Measurements from ENCODE around the gene SPTLC2.

DNA sequence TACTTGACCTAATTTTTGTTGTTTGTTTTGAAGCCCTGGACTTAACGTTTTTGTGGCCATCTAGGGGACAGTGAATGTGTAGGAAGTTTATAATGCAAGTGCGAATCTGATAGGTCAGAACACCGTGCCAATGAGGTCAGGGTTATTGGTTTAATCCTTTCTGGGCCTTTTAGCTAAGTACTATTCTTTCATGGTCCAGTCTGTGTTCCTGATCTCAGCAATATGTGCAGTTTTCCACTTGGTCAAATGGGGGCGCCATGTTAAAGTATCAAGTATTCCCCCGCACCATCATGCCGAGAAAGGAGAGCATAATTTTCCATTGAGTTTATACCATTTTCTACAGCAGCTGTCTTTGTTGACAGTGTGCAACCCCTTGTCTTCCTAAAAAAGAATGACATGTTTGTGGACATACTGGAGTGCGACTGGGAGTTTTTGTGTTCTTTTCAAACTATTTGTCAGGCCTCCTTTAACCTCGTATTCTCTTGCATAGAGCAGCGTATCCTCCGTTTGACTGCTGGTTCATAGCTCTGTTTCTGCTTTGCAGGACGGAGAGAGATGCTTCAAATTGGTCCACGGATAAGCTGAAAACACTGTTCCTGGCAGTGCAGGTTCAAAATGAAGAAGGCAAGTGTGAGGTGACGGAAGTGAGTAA lies 157.2 kb downstream of the SPTLC2 start:
- no peak for TF ChIP-seq HNF4G (IDR thresholded peaks at IDR 0.05; ENCODE audit: borderline replicate concordance, low read depth, low read length)
- no peak for TF ChIP-seq HNF4G (CRISPR knock-in tag; IDR thresholded peaks at IDR 0.05; ENCODE audit: borderline replicate concordance, low read depth)
- TF ChIP-seq MIER2 (CRISPR knock-in tag; IDR thresholded peaks at IDR 0.05): no peak
- no peak for TF ChIP-seq EP300 (IDR thresholded peaks at IDR 0.05; ENCODE audit: low read depth in 2 of 2, low read length in 2 of 2)
- TF ChIP-seq EP300 (CRISPR knock-in tag; IDR thresholded peaks at IDR 0.05; ENCODE audit: borderline replicate concordance): no peak
